HCT116 (cell line): ENCODE measurements around the gene IL26.

Source experiments
- CBX3 ChIP-seq: IDR thresholded peaks from 2 replicates; pipeline ENCODE4 v1.6.1; 2012; ENCODE audit warnings: low read depth
- CTCF ChIP-seq, 3 experiments: fragments of 200-600 bp in 1 of 3; sonication (generic) in 1 of 3; IDR thresholded peaks in 2 of 3; conservative IDR thresholded peaks in 1 of 3; 2 replicates each; pipeline ENCODE4 v1.5.1; 2012 to 2017; ENCODE audit warnings: low read depth in 2 of 3, low read length in 2 of 3, antibody characterized with exemption in 1 of 3, borderline replicate concordance in 1 of 3, control low read depth in 1 of 3, mild to moderate bottlenecking in 1 of 3, mixed read lengths in 1 of 3, mixed run types in 1 of 3, moderate library complexity in 1 of 3; ENCODE audit not compliant: insufficient read depth in 1 of 3
- EZH2 ChIP-seq: fragments of 200-600 bp; sonication (generic); IDR thresholded peaks from 2 replicates; pipeline ENCODE4 v1.6.1; 2017; ENCODE audit warnings: antibody characterized with exemption, mixed run types
- POLR2A ChIP-seq: IDR thresholded peaks from 2 replicates; pipeline ENCODE4 v1.7.0; 2011; ENCODE audit warnings: borderline replicate concordance; ENCODE audit not compliant: insufficient read depth, insufficient read length; ENCODE audit errors: extremely low read depth
- POLR2AphosphoS5 ChIP-seq: IDR thresholded peaks from 2 replicates; pipeline ENCODE4 v1.6.1; 2011; ENCODE audit warnings: mild to moderate bottlenecking, low read depth, low read length, moderate library complexity
- REST ChIP-seq: IDR thresholded peaks from 2 replicates; pipeline ENCODE4 v1.6.1; 2012; ENCODE audit warnings: low read depth
- SP1 ChIP-seq: IDR thresholded peaks from 2 replicates; pipeline ENCODE4 v1.6.1; 2012; ENCODE audit warnings: low read depth
- TF ChIP-seq, protein P1 (sequence below): IDR thresholded peaks from 2 replicates; pipeline ENCODE4 v1.6.1; 2012

DNA sequence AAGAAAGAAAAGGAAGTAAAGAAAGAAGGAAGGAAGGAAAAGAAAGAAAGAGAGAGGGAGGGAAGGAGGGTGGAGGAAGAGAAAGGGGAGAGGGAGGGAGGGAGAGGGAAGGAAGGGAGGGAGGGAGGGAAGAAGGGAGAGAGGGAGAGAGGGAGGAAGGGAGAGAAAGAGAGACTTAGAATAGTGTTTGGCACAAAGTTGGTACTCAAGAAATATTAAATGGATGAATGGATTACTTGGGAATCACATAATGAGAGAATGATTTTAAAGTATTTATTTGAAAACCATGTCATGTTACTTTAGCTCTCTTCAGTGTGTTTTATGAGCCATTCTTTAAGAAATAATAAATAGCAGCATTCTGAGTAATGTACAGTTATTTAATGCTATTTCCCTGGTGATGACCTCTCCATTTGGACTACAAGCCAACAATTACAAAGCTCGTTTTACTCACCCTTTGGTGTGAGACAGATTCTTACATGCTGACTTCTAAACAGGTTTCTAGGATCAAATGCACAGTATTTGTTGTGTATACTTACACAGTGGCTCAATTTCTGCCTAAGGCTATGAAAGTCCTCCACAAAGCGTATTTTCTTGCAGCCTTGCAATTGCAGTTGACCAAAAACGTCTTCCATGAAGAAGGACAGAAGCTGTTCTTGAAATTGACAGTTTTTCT is 861 bp downstream of the IL26 start:
- TF ChIP-seq, protein P1, sequence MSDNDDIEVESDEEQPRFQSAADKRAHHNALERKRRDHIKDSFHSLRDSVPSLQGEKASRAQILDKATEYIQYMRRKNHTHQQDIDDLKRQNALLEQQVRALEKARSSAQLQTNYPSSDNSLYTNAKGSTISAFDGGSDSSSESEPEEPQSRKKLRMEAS, result no peak
- TF ChIP-seq CTCF (IDR thresholded peaks at IDR 0.05 in 2 of 3, conservative IDR thresholded peaks at IDR 0.05 in 1 of 3; ENCODE audit: borderline replicate concordance in 1 of 3, insufficient read depth in 1 of 3, low read depth in 2 of 3, low read length in 2 of 3), result no peak
- TF ChIP-seq POLR2AphosphoS5, result no peak
- no peak for TF ChIP-seq POLR2A
- no peak for TF ChIP-seq REST
- TF ChIP-seq EZH2, result no peak
- no peak for TF ChIP-seq CBX3
- TF ChIP-seq SP1, result no peak
